Fibroblast of skin of back (primary cell): ENCODE data around the gene TK1.

ENCODE experiments used
- DNase-seq: peaks from one replicate; pipeline ENCODE4 v3.0.0-alpha.2; 2013

Gene TK1

DNA sequence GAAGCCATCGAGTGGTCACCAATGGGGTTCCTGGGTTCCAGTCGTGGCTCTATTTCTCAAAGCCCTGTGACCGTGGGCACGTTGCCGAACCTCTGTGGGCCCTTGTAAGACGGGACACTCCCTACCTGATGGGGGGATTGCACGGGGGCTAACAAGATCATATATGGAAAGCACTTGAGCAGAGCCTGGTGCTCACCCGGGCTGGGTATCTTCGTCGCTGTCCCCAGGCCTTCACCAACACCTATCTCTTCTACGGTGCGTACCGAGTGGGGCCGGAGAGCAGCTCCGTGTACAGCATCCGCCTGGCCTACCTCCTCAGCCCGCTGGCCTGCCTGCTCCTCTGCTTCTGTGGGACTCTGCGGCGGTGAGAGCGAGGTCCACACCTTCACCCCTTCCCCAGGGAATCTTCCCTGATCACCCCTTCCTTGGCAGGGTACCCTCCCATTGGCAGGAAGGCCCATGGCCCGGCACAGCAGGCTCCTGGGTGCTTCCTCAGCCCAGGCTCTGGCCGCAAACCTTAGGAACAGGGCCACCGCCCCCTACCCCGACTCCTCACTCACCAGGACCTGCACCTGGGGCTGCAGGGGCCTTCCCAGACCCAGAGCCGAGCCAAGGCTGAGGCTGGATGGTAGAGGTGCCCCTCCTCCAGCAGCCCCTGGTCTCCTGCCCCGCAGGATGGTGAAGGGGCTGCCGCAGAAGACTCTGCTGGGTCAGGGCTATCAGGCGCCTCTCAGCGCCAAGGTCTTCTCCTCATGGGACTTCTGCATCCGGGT lies 53.5 kb downstream of the TK1 start:
- no peak for DNase-seq

DNA sequence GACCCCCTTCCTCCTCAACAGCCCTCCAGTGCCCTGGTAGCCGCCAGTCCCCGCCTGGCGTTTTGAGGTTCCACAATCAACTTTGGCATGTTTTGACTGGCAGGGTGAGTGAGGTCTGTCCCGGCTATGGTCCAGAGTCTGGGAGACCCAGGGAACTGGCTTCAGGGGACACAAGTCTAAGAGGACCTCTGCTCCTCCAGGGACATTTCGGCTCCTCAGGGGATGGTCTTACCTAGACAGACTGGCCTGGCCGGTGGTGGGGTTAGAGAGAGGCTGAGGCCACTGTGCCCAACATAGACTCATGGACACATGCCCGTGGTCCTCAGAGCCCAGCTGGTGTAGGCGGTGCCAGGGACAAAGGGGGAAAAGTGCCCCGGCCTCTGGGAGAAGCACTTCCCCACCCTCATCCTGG lies 54.1 kb downstream of the TK1 start:
- no peak for DNase-seq

DNA sequence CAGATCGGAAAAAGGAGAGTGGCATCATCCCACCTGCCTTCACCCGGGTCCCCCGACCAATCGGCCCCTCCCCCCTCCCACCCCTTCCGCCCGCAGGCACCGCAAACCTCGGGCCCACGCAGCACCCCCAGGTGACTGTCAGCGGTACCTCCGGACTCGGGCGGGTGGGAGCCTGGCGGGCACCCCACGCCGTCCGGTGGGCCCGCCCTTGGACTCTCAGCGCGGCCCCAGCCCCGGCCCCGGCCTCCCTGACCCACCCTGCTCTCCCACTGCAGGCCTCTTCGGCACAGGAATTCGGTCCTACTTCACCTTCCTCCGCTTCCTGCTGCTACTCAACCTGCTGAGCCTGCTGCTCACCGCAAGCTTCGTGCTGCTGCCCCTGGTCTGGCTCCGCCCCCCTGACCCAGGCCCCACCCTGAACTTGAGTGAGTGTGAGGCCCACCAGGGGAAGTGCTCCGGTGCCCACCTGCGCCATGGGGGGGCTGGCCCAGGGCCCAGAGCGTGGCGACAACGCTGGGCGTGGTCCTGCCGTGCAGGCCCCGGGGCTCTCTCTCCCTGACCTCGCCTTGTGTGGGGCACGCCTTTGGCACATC lies 54.7 kb downstream of the TK1 start:
- no peak for DNase-seq

DNA sequence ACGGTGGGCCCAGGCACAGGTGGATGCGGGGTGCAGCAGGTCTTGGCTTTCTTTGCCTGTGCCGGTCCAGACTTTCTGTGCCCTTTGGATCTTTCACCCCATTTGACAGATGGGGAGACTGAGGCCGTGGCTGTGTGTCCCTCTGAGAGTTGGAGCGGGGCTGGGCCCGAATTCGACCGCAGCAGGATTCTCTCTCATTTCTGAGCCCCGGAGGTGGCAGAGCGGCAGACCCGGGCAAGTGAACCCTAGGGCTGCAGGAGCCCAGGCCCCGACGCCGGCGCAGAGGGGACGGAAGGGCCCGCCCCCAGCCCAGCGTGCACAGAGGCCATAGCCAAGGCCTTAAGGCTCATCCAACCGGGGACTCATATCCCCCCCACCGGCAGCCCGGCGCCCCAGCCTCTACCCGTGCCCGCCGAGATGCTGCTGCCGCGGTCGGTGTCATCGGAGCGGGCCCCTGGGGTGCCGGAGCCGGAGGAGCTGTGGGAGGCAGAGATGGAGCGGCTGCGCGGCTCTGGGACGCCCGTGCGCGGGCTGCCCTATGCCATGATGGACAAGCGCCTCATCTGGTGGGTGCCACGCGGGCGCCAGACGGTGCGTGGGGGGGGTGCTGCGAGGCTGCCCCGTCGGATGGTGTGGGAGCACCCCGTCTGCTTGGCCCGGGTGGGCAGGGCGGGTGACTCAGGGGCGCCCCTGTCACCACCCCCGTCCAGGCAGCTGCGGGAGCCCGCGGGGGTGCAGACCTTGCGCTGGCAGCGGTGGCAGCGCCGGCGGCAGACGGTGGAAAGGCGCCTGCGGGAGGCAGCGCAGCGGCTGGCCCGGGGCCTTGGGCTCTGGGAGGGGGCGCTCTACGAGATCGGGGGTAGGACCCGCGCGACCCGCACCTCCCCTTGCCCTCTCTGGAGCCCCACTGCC lies 55.4 kb downstream of the TK1 start:
- DNase-seq, result no peak

DNA sequence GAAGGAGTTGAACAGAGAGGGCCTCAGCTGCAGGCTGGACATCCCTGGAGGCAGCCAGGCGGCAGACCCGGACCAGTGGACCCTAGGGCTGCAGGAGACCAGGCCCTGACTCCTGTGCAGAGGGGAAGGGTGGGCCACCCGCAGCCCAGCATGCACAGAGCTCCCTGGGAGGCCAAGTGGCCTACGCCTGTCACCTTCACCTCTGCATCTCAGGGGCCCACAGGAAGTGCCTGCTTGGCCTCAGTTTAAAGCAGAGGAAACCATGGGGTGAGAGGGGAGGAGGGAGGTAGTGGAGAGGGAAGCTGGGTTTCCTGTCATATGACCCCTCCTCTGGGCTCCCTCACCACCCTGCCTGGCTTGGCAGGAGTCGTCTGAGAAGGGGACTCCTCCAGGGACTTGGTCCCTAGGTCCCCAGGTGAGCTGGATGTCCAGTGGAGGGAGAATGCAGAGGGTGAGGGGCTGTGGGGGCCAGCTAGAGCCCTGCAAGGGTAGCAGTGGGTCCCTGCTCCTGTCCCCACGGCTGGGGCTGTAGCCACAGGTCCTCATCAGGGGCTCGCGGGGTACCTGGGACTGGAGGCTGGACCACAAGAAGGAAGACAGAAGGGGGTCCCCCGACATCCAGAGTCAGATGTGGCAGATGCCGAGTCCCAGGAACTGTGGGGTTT lies 56.3 kb downstream of the TK1 start, which contains the start of gene TMC8:
Gene TMC8, plus strand, starts transcription at position 335 of the 665 bp plus-strand sequence. CDS start 818 bp downstream, outside the sequence.
- no peak for DNase-seq

DNA sequence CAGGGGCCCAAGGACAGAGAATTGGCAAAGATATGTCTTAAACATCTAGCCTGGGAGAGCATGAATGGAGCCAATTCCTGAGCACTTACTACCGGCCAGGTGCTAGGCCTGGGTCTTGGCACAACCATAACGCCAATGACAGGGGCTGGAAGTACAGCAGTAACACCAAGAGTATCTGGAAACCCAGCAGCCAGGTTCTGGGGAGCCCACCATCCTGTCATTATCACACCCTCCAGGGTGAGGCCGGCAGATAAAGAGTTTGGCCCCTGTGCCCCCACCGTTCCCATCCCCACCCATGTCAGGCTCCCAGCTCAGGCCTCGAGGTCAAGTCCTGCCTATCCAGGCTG lies 56.8 kb downstream of the TK1 start:
- no peak for DNase-seq

DNA sequence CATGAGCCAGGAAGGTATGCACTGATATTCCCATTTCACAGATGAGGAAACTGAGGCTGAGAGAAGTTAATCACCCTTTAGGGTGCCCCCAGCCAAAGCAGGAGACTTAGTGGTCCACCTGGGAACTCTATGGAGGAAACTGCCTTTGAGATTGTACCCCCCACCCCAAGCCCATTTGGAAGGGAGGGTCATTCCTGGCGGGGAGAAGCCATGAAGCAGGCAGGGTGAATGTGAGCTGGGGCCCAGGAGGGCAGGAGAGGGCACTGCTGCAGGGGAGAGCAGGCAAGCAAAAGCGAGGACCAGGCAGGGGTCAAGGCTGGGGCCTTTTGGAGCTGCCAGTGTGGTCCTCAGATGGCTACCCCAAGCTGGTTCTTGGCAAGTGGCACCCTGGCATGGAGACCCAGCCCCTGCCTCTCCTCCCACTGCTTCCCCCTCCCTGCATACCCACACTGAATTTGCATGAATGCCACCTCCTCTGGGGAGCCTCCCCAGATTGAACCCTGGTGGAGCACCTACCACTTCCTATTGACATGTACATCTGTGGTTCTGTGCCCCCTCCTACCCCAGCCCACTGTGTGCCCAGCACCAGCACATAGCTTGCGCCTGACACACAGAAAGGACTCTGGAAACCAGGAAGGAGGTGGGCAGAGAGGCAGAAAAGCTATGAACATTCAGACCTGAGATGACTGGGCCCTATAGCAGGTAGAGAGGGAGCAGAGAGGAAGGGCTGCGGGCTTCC lies 57.3 kb downstream of the TK1 start:
- DNase-seq, result no peak

DNA sequence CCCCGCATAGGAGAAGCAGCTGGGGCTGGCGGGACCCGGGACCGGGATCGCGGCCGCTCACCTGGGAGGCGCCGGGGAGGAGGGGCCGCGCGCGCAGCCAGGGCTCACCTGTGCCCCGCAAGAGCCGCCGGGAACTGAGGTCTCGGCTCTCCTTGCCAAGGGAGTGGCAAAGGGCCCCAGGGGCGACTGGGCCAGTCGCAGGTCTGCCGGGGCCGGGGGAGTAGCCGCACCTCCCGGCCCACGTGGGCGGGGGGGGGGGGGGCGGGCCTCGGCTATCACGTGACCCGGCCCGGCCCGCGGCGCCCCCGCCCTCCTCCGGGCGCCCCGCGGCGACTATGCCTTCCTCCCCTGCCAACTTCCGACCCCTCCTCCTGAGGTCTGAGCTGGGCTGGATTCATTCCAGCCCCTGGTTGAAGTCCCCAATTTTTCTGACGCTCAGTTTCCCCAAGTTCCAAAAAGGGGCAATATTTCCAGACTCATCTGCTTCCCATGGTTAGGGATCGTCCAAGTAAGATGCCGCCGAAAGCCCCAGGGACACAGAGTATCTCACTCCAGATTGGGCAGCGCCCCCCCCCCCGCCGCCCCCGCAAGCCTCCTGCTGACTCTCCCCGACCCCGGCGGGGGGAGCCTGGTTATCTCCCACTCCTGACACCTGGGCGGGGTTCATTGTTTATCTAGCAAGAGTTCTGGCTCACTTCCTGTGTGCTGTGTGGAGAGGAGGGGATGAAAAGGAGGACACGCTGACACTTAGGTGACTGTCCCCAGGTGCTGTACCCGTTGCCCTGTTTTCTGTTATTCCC lies 58.1 kb downstream of the TK1 start, which contains the start of gene TMC6:
Gene TMC6, minus strand, starts transcription at position 205 of the 800 bp plus-strand sequence. CDS start 1,923 bp downstream, outside the sequence.
- peak; percentile 10 for DNase-seq

DNA sequence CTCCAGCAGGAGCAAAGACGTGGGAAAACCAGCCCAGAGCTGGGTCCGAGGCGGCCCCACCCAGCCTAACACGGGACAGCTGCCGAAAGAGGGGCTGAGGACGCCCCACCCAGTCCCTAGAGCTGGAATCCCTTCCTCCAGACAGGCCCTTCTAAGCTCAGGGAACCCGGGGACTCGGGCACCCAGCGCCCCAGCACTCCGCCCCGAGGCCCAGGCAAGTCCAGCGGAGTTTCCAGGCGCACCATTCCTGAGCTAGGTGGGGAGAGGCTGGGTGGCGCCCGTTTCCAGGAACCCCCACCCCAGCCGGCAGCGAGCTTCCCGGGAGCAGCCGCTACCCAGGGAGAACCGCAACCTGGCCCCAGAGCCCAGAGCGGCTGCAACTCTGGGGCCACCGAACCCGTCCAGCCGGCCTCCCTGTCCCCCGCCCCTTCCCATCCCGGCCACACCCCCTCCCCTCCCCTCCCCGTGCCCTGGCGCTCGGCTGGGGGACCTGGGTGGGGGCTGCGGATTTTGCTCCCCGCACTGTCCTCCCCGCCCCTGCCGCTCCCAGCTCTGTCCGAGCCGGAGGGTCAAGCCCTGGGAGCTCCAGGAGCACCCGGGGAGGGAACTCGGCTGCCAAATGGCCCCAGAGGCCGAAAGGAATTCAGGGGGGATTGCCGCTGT lies 58.8 kb downstream of the TK1 start:
- DNase-seq, result no peak

DNA sequence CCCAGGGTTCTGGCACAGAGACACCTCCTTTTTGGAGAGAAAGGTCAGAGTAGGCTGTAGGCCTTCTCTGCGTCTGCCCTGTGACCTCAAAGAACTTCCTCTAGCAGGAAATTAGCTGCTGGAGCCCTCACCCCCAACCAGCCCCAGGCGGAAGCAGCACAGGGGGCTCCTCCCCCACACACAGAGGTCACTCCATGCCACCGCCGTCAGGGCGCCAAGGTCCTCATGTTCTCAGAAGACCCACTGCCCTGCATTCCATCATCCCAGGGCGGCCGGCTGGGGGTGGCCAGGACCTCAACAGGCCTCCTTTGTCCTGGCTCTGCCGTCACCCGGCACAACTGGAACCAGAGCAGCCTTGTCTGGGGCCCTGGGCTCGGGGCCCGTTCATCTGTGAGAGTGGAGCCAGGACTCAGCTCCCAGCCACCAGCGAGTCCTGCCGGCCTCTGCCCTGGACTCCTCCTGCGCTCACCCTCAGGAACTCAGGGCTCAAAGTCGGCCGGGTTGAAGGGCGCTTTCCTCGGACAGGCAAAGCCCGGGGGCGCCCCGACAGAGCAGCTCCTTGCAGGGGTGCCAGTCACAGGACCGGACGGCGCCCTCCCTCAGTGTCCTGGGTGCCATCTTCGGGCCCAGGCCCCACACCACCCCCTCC lies 59.5 kb downstream of the TK1 start:
- DNase-seq, result no peak

DNA sequence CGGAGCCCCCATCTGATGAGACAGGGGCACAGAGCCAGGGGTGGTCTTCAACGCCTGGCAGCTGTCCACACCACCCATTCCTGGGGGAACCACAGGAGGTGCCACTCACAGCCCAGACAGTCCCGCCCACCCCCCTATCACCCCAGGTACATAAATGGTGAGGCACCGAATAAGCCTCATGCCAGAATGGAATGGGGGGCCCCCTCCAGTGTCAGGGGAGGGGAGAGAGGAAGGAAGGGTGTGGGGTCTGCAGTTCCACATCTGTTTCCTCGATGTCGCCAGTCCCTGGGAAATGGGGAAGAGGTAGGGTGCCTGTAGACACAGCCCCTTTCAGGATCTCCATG lies 60.0 kb downstream of the TK1 start:
- DNase-seq, result no peak

DNA sequence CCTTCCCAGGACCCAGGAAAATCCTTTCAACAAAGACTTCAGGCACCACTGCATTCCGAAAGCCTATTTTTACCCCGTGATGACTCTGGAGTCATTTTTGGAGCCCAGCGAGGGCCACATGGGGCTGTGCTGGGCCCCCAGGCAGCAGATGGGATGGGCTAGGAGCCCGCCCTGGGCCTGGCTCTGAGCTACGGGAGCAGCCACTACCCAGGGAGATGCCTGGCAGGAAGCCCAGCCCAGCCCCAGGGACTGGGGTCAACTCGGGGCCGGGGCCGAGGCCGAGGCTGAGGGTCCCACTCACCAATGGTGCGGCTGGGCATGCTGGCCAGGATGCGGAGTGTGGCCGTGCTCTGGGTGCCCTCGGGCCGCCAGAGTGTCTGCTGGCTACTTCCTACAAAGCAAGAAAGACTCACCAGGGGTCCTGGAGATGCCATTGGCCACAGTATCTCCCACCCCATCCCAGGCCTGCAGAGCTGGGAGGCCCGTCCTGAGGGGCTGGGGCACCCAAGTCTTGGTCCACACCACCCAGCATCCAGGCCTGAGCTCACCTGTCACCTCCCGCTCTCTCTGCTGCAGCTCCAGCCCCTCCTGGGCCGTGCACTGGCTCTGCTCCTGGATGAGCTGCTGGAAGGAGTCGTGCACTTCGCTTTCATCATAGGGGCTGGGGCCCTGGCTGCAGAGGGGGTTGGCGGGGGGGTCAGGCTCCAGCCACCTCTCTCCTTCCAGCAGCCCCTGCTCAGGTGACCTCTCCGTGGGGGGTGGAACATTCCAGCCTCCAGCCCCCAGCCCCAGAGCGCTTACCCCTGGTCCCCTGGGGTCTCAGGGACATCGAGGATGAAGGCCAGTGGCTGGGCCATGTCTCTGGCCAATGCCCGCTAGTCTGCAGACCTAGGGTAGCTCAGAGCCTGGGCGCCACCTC lies 60.6 kb downstream of the TK1 start:
- no peak for DNase-seq

DNA sequence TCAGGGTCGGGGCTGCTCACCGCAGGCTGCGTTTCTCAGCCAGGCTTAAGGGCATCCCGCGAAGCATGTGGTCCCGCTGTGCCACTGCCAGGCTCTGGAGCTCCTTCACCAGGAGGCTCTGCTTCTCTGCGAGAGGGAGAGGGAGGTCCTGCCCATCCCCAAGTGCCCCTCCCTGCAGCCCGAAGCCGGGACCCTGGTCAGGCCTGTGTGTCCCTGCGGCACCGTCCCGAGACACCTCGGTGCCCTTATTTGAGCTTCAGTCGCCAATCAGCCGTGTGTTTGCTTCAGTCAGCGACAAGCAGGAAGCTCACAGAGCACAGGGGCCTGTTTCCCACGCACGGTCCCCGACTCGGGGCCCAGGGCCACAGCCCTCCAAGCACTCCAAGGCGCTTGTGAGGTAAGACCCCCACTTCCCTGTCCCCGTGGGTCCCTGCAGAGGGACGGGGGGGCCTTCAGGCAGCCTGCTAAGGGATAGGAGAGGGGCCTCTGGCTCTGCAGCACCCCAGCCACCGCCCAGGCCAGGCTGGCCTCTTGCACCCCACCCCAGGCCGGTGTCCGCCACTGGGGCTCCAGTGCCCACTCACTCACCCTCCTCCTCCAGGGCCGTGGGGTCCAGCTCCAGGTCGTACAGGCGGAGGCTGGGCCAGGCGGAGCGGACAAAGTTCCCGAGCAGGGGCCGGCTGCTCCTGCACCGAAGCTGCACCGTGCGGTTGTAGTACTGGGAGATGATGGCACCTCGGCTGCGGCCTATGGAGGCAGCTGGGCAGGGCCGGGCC lies 61.5 kb downstream of the TK1 start:
- no peak for DNase-seq

DNA sequence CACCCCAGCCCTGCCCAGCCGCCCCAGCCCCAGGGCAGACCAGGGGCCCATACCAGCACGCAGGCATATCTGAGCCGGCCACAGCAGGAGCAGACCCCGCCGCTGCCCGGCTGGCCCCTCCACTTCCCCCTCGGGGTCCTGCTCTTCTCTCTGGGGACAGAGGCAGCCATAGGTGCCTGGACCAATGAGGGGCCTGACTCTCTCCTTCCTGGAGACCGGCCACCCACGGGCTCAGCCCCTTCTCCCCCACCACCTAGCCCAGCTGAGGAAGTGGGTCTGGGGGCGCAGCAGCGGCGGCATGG lies 62.1 kb downstream of the TK1 start:
- DNase-seq, result no peak
